ENCODE results near the gene SLCO4A1.

The SLCO4A1 gene

DNA sequence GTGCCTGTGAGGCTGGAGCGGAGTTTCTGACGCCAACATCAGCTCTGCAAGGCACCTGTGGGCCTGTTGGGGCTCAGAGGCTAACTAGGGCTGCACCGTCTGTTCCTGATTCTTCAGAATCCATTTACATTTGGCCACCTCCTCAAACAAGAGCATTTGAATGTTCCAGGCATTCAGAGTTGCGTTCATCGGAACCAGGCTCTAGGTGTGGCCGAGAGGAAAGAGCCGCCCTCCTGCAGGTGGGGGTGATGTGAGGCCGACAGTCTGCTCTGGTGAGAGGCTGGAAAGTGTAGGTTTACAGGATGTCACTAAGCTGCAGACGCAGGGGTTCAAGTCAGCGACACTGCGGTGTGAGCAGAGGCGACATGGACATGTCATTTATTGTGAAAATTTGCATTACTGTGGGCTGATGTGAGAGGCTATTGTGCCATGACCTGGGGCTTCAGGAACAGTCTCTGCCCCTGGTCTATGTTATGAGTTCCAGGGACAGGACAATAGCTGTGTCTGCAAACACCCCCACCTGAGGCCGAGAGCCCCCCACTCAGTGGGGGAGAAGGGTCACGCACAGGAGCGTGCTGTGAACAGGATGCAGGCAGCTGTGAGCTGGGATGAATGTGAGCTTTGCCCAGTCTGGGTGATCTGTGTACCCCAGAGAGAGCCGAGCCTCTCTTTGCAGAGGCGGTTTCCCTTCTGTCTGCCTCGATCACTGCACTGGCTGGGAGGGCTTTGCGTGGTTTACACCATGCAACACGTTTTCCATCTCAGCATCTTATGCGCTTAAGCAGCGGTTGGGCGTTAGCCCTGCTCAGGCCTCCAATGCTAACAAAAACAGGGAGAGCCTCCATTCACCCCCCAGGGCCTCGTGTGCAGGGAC lies 21.1 kb downstream of the SLCO4A1 start:
- intact Hi-C loops (cut with micrococcal nuclease) = no loop called here
- H3K27ac Mint-ChIP-seq = peak overlapping the region; percentile 86
- H3K9me3 Mint-ChIP-seq = no peaks in the 10 kb centered on the region
- H3K4me1 Mint-ChIP-seq (ENCODE audit: low read depth) = peaks cover 84% of the 10 kb centered on the region
- H3K4me3 Mint-ChIP-seq = no peak overlapping the region
- H3K27me3 Mint-ChIP-seq = peaks cover 6% of the 10 kb centered on the region
- H3K36me3 Mint-ChIP-seq (ENCODE audit: low read depth) = no peaks in the 10 kb centered on the region

GRCh38 chr20:62664019-62664971 lies 22.0 kb downstream of the SLCO4A1 start:
- H3K27ac Mint-ChIP-seq = peak overlapping the region; percentile 60
- H3K4me3 Mint-ChIP-seq = no peak overlapping the region
- H3K9me3 Mint-ChIP-seq = no peaks in the 10 kb centered on the region
- H3K36me3 Mint-ChIP-seq (ENCODE audit: low read depth) = no peaks in the 10 kb centered on the region
- H3K4me1 Mint-ChIP-seq (ENCODE audit: low read depth) = peaks cover 83% of the 10 kb centered on the region
- H3K27me3 Mint-ChIP-seq = peaks cover 6% of the 10 kb centered on the region
- intact Hi-C loops (cut with micrococcal nuclease) = no loop called here

- H3K4me3 Mint-ChIP-seq = no peak overlapping the region
- intact Hi-C loops (cut with micrococcal nuclease) = loop anchor here (5.0 kb wide), 1 partner anchor 142 kb away; no protein-coding TSS in a partner anchor
- H3K27ac Mint-ChIP-seq = peak overlapping the region; percentile 78
- no peaks in the 10 kb centered on the region for H3K36me3 Mint-ChIP-seq (ENCODE audit: low read depth)
- H3K27me3 Mint-ChIP-seq = peaks cover 6% of the 10 kb centered on the region
- peaks cover 73% of the 10 kb centered on the region for H3K4me1 Mint-ChIP-seq (ENCODE audit: low read depth)
- H3K9me3 Mint-ChIP-seq = no peaks in the 10 kb centered on the region
These were observed 23.0 kb downstream of the SLCO4A1 start for GRCh38 chr20:62665153-62665754.

DNA sequence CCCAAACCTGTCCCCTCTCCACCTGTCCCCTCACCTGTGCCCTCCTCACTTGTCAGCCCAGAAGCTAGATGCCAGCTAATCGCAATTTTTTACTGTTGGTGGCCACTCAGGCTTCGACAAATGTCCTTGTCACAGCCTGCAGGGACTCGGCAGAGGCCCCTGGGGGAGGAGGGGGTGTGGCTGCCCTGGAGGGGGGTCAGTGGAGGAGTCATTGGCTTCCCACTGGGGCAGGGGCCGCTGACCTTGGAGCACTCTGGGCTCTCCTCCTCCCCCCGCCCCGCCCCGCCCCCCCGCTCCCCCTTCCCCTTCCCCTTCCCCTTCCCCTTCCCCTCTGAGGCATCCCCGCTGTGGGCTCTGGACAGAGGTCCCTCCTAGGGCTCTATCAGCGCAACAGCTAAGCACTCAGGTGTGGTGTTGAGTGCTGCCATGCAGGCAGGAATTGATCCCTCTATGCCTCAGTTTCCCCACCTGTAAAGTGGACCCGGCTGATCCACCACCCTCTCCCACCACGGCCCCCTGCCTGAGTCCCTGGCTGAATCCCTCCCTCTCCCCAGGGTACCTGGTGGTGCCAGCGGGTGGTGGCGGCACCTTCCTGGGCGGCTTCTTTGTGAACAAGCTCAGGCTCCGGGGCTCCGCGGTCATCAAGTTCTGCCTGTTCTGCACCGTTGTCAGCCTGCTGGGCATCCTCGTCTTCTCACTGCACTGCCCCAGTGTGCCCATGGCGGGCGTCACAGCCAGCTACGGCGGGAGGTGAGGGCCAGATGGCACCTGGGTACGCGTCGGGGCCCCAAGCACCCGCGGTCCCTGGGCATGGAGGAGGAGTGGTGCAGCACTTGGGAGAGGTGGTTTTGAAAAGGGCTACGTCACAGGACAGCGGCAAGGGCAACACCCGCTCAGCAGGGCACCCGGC lies 23.8 kb downstream of the SLCO4A1 start:
- Mint-ChIP-seq H3K4me3 (no peak overlapping the region), H3K4me1 (ENCODE audit: low read depth) (peaks cover 67% of the 10 kb centered on the region), H3K27me3 (peaks cover 5% of the 10 kb centered on the region), H3K9me3 (no peaks in the 10 kb centered on the region), H3K36me3 (ENCODE audit: low read depth) (no peaks in the 10 kb centered on the region), H3K27ac (peak overlapping the region; percentile 78)
- intact Hi-C loops (cut with micrococcal nuclease) = loop anchor here (5.0 kb wide), 1 partner anchor 141 kb away; no protein-coding TSS in a partner anchor

DNA sequence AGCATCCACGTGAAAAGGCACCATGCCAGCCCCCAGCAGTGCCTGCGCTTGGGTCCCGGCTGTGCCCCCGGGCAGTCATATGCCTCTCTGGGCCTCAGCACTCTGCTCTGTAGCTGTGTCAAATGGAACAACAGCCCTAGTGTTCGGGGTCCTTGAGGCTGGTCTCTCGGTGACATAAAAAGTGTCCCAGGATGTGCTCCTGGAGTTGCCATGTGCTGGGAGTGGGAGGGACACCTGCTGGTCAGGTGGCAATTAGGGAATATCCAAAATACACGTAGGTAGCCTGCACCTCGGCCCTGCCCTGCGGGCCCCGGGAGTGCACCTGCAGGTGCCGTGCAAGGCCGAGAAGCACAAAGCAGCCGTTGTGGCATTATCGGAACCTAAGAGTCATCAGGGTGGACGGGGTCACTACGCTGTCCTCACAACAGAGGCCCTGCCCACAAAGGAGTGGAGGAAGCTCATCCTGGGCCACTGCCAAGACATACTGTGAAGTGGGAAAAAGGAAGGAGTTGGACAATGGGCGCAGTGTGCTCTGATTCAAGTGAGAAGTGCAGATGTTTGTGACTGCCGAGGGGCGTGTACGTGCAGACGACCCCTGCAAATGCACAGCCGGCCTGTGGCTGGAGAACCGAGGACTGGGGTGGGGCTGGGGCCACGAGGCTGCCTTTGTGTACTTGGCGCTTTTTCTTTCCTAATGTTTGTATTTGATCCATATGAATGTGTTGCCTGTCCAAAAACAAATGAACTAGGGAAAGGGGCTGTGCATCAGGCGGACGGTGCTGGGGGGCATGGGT lies 24.6 kb downstream of the SLCO4A1 start:
- Mint-ChIP-seq H3K36me3 (ENCODE audit: low read depth) (no peaks in the 10 kb centered on the region), H3K27me3 (peaks cover 9% of the 10 kb centered on the region), H3K4me3 (no peak overlapping the region), H3K4me1 (ENCODE audit: low read depth) (peaks cover 69% of the 10 kb centered on the region), H3K9me3 (no peaks in the 10 kb centered on the region), H3K27ac (peak overlapping the region; percentile 78)
- intact Hi-C loops (cut with micrococcal nuclease) = loop anchor here (5.0 kb wide), 1 partner anchor 140 kb away; no protein-coding TSS in a partner anchor

DNA sequence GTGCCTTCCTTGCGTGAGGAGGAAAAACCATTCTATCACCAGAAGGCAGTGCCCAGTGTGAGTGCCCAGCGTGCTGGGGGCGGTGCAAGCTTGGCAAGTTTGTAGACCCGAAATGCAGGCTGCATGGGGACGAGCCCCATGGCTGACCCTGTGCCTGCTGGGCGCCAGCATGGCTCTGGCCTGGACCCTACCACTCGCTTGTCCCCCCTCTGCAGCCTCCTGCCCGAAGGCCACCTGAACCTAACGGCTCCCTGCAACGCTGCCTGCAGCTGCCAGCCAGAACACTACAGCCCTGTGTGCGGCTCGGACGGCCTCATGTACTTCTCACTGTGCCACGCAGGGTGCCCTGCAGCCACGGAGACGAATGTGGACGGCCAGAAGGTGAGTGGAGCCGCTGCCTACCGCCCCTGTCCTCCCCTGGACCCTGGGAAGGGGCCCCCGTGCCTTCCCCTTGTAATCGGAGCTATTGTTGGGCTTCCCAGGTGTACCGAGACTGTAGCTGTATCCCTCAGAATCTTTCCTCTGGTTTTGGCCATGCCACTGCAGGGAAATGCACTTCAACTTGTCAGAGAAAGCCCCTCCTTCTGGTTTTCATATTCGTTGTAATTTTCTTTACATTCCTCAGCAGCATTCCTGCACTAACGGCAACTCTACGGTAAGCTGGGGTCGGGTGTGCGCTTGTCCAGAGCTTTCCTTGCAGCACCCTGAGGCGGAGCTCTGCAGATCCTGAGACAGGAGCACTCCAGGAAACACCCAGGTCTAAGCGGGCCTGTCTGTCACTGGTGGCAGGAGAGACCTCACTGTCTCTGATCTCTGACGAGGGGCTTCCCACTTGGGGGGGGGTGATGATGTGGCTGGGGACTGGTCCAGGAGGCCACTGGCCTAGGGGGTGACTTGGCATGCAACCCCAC lies 25.5 kb downstream of the SLCO4A1 start:
- intact Hi-C loops (cut with micrococcal nuclease) = loop anchor here (1.0 to 5.0 kb wide), 2 partner anchors 124 to 140 kb away; no protein-coding TSS in a partner anchor
- peaks cover 9% of the 10 kb centered on the region for H3K27me3 Mint-ChIP-seq
- no peaks in the 10 kb centered on the region for H3K36me3 Mint-ChIP-seq (ENCODE audit: low read depth)
- no peaks in the 10 kb centered on the region for H3K9me3 Mint-ChIP-seq
- H3K4me1 Mint-ChIP-seq (ENCODE audit: low read depth) = peaks cover 70% of the 10 kb centered on the region
- H3K27ac Mint-ChIP-seq = peak overlapping the region; percentile 78
- no peak overlapping the region for H3K4me3 Mint-ChIP-seq

DNA sequence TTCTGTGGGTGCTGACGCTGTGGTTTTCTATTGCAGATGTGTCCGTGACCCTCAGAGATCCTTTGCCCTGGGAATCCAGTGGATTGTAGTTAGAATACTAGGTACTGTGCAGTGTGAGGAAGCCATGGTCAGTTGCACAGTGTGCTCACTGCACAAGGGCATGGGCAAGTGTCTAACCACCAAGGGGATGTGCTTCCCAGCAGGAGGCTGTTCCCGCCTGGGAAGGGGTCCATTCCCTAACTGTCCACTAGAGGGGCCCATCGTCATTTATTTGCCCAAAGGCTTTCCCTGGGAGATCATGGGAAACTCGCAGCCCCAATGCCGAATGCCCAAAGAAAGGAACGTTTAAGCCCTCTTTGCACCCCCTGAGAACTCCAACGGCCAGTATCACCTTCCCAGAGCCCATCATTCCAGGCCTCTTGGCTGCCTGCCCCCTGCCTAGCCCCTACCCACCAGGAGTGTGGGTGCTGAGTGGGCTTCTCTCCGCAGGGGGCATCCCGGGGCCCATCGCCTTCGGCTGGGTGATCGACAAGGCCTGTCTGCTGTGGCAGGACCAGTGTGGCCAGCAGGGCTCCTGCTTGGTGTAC lies 26.2 kb downstream of the SLCO4A1 start:
- intact Hi-C loops (cut with micrococcal nuclease) = loop anchor here (1.0 to 5.0 kb wide), 2 partner anchors 123 to 139 kb away; no protein-coding TSS in a partner anchor
- Mint-ChIP-seq H3K27me3 (peaks cover 9% of the 10 kb centered on the region), H3K4me1 (ENCODE audit: low read depth) (peaks cover 64% of the 10 kb centered on the region)

DNA sequence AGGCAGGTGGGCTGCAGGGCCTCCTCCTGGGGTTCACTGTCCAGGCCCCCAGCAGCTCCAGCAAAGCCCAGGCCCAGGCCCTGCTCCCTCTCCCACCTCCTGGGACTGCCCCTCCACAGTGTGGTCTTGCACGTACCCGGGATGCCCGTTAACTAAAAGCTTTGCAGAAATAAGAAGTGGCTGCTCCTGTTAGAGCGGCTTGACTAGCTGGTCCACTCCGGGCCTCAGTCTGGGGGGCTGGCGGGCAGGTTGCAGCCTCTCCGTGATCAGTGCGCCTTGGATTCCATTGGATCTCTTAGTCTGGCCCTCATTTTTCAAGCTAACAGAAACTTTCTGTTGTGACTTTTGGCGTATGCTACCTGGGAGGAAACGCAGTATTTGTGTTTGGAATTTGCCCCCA lies 26.9 kb downstream of the SLCO4A1 start:
- Mint-ChIP-seq H3K27ac (no peak overlapping the region), H3K9me3 (no peaks in the 10 kb centered on the region), H3K27me3 (peaks cover 15% of the 10 kb centered on the region), H3K4me3 (no peak overlapping the region), H3K4me1 (ENCODE audit: low read depth) (peaks cover 64% of the 10 kb centered on the region), H3K36me3 (ENCODE audit: low read depth) (no peaks in the 10 kb centered on the region)
- intact Hi-C loops (cut with micrococcal nuclease) = loop anchor here (5.0 kb wide), 1 partner anchor 138 kb away; no protein-coding TSS in a partner anchor

More for the DNA sequence above, 26.2 kb downstream of the SLCO4A1 start:
- Mint-ChIP-seq H3K4me3 (no peak overlapping the region), H3K27ac (no peak overlapping the region), H3K36me3 (ENCODE audit: low read depth) (no peaks in the 10 kb centered on the region), H3K9me3 (no peaks in the 10 kb centered on the region)

GRCh38 chr20:62670156-62670555 lies 27.9 kb downstream of the SLCO4A1 start:
- Mint-ChIP-seq H3K27ac (no peak overlapping the region), H3K27me3 (peaks cover 14% of the 10 kb centered on the region), H3K4me3 (no peak overlapping the region), H3K4me1 (ENCODE audit: low read depth) (peaks cover 65% of the 10 kb centered on the region), H3K9me3 (no peaks in the 10 kb centered on the region), H3K36me3 (ENCODE audit: low read depth) (no peaks in the 10 kb centered on the region)
- intact Hi-C loops (cut with micrococcal nuclease) = no loop called here

DNA sequence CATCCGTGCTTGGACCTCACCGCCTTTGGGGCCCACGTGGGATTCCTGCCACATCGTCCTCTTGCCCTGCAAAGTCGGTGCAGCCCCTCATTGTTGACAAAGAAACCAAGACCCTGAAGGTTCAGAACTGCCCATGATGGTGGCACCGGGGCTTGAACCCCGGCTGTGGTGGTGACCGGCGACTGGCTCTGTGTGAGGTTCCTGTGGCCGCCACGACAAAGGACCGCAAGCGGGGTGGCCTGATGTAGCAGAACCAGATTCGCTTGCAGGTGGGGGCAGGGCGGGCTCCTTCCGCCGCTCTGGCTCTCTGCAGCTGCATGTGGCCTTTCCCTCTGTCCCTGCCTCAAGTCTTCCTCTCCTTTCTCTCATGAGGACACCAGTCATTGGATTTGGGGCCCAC lies 28.7 kb downstream of the SLCO4A1 start:
- Mint-ChIP-seq H3K36me3 (ENCODE audit: low read depth) (no peaks in the 10 kb centered on the region), H3K4me1 (ENCODE audit: low read depth) (peaks cover 73% of the 10 kb centered on the region), H3K27me3 (peaks cover 18% of the 10 kb centered on the region), H3K4me3 (no peak overlapping the region), H3K27ac (peak overlapping the region; percentile 26), H3K9me3 (no peaks in the 10 kb centered on the region)
- intact Hi-C loops (cut with micrococcal nuclease) = no loop called here

- no peak overlapping the region for H3K4me3 Mint-ChIP-seq
- no peaks in the 10 kb centered on the region for H3K36me3 Mint-ChIP-seq (ENCODE audit: low read depth)
- H3K4me1 Mint-ChIP-seq (ENCODE audit: low read depth) = peaks cover 74% of the 10 kb centered on the region
- no peaks in the 10 kb centered on the region for H3K9me3 Mint-ChIP-seq
- intact Hi-C loops (cut with micrococcal nuclease) = no loop called here
- peaks cover 19% of the 10 kb centered on the region for H3K27me3 Mint-ChIP-seq
- peak overlapping the region; percentile 26 for H3K27ac Mint-ChIP-seq
These were observed 29.5 kb downstream of the SLCO4A1 start for GRCh38 chr20:62671765-62672164.
